Measurements from ENCODE around the gene SLC41A2.

SLC41A2 gene

GRCh38 chr12:104976703-104977102 is 18.6 kb upstream of the SLC41A2 start:
- Histone ChIP-seq H3K36me3 (no peaks in the 10 kb centered on the region), H3K27me3 (no peaks in the 10 kb centered on the region), H3K4me1 (ENCODE audit: control insufficient read depth in 1 of 2, insufficient read depth in 1 of 2, low read depth in 1 of 2, low read length in 1 of 2) (no peaks in the 10 kb centered on the region), H3K4me3 (ENCODE audit: low read depth in 1 of 2, low read length in 1 of 2) (no peak overlapping the region), H3K27ac (no peak overlapping the region), H3K9me3 (no peaks in the 10 kb centered on the region)
- no peak for TF ChIP-seq CTCF (IDR thresholded peaks at IDR 0.05)

- TF ChIP-seq CTCF (IDR thresholded peaks at IDR 0.05), result no peak
- H3K4me1 ChIP-seq (ENCODE audit: control insufficient read depth in 1 of 2, insufficient read depth in 1 of 2, low read depth in 1 of 2, low read length in 1 of 2), result no peaks in the 10 kb centered on the region
- H3K9me3 ChIP-seq, result no peaks in the 10 kb centered on the region
- H3K27ac ChIP-seq, result no peak overlapping the region
- H3K4me3 ChIP-seq (ENCODE audit: low read depth in 1 of 2, low read length in 1 of 2), result no peak overlapping the region
- no peaks in the 10 kb centered on the region for H3K27me3 ChIP-seq
- H3K36me3 ChIP-seq, result no peaks in the 10 kb centered on the region
Measured at GRCh38 chr12:104975587-104976343, 17.7 kb upstream of the SLC41A2 start.

- no peak overlapping the region for H3K27ac ChIP-seq
- H3K27me3 ChIP-seq, result no peaks in the 10 kb centered on the region
- no peaks in the 10 kb centered on the region for H3K36me3 ChIP-seq
- no peak for TF ChIP-seq CTCF (IDR thresholded peaks at IDR 0.05)
- no peaks in the 10 kb centered on the region for H3K4me1 ChIP-seq (ENCODE audit: control insufficient read depth in 1 of 2, insufficient read depth in 1 of 2, low read depth in 1 of 2, low read length in 1 of 2)
- H3K9me3 ChIP-seq, result no peaks in the 10 kb centered on the region
- H3K4me3 ChIP-seq (ENCODE audit: low read depth in 1 of 2, low read length in 1 of 2), result no peak overlapping the region
Measured at GRCh38 chr12:104974626-104975290, 16.7 kb upstream of the SLC41A2 start.

- H3K9me3 ChIP-seq, result no peaks in the 10 kb centered on the region
- no peaks in the 10 kb centered on the region for H3K4me1 ChIP-seq (ENCODE audit: control insufficient read depth in 1 of 2, insufficient read depth in 1 of 2, low read depth in 1 of 2, low read length in 1 of 2)
- H3K36me3 ChIP-seq, result no peaks in the 10 kb centered on the region
- no peak overlapping the region for H3K4me3 ChIP-seq (ENCODE audit: low read depth in 1 of 2, low read length in 1 of 2)
- no peak for TF ChIP-seq CTCF (IDR thresholded peaks at IDR 0.05)
- no peak overlapping the region for H3K27ac ChIP-seq
- H3K27me3 ChIP-seq, result no peaks in the 10 kb centered on the region
Measured at GRCh38 chr12:104973250-104973649, 15.2 kb upstream of the SLC41A2 start.

- no peak overlapping the region for H3K4me3 ChIP-seq (ENCODE audit: low read depth in 1 of 2, low read length in 1 of 2)
- no peaks in the 10 kb centered on the region for H3K27me3 ChIP-seq
- no peaks in the 10 kb centered on the region for H3K4me1 ChIP-seq (ENCODE audit: control insufficient read depth in 1 of 2, insufficient read depth in 1 of 2, low read depth in 1 of 2, low read length in 1 of 2)
- H3K27ac ChIP-seq, result no peak overlapping the region
- H3K9me3 ChIP-seq, result no peaks in the 10 kb centered on the region
- no peaks in the 10 kb centered on the region for H3K36me3 ChIP-seq
- TF ChIP-seq CTCF (IDR thresholded peaks at IDR 0.05), result no peak
Measured at GRCh38 chr12:104971306-104971705, 13.2 kb upstream of the SLC41A2 start.
